AG04449 (cell line): ENCODE results near the gene FLT3.

ENCODE experiments used
- CTCF ChIA-PET: fragments of 350-600 bp; formaldehyde crosslinking; extraction: SDS; loops from one replicate; lab custom pipeline; 2021; ENCODE audit warnings: antibody characterized with exemption; lab: Yijun Ruan, JAX
- POLR2A ChIA-PET: fragments of 400-600, 350-600 bp; formaldehyde crosslinking; extraction: SDS; loops from one replicate; lab custom pipeline; 2020; ENCODE audit warnings: antibody characterized with exemption, inconsistent platforms; lab: Yijun Ruan, JAX
- DNase-seq: peaks from one replicate; pipeline ENCODE4 v3.0.0-alpha.2; 2010; ENCODE audit warnings: low read depth, low spot score
- H3K4me3 ChIP-seq: 2 replicates; pipeline ENCODE4 v1.5.1; 2011; ENCODE audit warnings: low read depth, mild to moderate bottlenecking, control low read depth, low read length
- TF ChIP-seq, protein P1 (sequence below): IDR thresholded peaks from one replicate; pipeline ENCODE4 v1.5.1; 2011; ENCODE audit warnings: mild to moderate bottlenecking, moderate library complexity, low read length, control low read depth, inconsistent platforms; ENCODE audit not compliant: insufficient read depth; ENCODE audit errors: missing control alignments

FLT3 gene

DNA sequence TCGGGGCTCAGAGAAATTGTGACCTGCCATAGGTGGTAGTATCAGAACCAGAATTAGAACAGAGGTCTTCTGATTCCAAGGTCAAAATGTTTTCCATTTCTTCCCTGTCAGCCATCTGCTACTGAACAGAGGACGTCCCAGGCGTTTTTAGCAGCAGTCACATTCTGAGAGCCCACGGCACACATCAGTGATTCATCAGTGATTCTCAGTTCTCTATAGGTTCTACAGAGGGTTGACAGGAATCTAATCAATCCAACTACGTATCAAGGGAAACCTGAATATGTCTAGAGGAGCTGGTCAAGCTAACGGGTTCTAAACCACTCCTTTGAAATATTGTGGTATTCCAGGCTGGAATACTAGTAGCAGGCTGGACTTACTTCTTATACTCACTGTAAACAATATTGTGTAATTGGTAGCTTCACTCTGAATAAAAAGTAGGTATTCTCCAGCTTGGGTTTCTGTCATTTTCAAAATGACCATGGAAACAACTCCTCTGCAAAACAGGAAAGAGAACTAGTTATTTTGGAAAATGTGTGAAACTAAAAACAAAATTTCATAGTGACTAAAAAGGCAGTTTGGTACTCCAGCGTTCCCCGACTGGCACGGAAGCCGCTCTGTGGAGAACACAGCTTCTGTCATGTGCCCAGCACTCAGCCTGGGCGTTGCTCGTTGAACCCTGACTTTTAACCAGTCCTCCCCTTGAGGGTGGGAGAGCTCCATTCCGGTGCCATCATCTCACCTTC lies 43.2 kb downstream of the FLT3 start:
- TF ChIP-seq, protein P1, sequence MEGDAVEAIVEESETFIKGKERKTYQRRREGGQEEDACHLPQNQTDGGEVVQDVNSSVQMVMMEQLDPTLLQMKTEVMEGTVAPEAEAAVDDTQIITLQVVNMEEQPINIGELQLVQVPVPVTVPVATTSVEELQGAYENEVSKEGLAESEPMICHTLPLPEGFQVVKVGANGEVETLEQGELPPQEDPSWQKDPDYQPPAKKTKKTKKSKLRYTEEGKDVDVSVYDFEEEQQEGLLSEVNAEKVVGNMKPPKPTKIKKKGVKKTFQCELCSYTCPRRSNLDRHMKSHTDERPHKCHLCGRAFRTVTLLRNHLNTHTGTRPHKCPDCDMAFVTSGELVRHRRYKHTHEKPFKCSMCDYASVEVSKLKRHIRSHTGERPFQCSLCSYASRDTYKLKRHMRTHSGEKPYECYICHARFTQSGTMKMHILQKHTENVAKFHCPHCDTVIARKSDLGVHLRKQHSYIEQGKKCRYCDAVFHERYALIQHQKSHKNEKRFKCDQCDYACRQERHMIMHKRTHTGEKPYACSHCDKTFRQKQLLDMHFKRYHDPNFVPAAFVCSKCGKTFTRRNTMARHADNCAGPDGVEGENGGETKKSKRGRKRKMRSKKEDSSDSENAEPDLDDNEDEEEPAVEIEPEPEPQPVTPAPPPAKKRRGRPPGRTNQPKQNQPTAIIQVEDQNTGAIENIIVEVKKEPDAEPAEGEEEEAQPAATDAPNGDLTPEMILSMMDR, result no peak
- POLR2A ChIA-PET, result no interaction called here
- CTCF ChIA-PET, result interaction anchor here (0.6 kb wide), 1 partner anchor 583 kb away, joined by 3 read pairs; no protein-coding TSS in a partner anchor
- no peak overlapping the region for H3K4me3 ChIP-seq
- DNase-seq, result no peak

DNA sequence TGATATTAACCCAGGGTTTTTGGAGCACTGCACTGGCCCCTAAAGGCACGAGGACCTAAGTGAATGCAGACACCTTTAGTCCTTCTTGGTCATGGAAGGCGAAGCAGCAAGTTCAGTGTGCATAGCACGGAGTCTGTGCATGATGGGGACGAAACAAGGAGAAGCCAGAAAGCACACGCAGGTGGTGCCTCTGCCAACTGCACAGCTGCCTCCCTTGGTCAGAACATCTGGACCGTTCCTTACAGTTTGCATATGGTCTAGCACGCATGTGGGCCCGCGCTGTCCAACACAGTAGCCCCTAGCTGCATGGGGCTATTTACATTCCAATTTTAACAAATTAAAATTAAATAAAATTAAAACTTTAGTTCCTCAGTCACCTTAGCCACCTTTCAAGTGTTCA lies 44.0 kb downstream of the FLT3 start:
- ChIA-PET POLR2A (no interaction called here), CTCF (interaction anchor here (0.7 to 1.2 kb wide), 2 partner anchors 11 kb away, joined by 3 read pairs; no protein-coding TSS in a partner anchor)
- no peak overlapping the region for H3K4me3 ChIP-seq
- no peak for DNase-seq
- TF ChIP-seq, protein P1, result no peak

DNA sequence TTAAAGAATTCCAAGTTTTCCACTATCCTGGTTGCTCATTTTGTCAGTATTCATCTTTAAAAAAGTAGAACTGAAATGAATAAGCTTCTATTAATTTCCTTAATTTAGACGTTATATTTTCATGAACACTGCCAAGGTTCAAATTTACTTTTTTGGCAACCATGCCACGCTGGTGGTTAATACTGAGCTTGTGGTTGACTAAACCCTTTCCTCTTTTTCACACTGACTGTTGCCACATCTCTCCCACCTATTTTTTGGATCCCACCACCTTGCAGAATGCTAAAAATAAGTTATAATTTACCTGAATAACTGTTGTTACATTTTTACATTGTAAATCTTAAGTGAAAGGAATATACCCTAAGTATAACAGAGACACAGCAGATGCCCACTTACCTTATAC lies 45.0 kb downstream of the FLT3 start:
- ChIA-PET CTCF (interaction anchor here (1.2 kb wide), 1 partner anchor 10 kb away, joined by 3 read pairs; no protein-coding TSS in a partner anchor), POLR2A (no interaction called here)
- no peak overlapping the region for H3K4me3 ChIP-seq
- TF ChIP-seq, protein P1, result no peak
- no peak for DNase-seq

DNA sequence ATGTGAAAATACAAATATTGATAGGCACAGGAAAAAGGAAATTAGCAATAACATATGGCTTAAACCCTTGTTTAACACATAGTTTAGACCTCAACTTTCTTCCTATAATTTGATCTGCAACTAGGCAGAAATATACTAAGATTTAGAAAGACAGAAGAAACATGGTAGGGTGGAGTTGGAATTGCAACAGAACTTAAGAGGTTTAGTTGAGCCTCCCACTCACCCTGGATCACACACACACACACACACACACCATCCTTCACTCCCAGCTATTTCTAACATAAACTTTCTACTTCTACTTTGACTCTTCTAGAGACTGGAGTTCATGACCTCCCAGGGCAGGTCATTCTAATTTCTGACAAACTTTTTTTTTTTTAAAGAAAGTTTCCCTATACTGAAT lies 47.4 kb downstream of the FLT3 start:
- POLR2A ChIA-PET, result no interaction called here
- no peak overlapping the region for H3K4me3 ChIP-seq
- no peak for DNase-seq
- CTCF ChIA-PET, result no interaction called here
- TF ChIP-seq, protein P1, result no peak

DNA sequence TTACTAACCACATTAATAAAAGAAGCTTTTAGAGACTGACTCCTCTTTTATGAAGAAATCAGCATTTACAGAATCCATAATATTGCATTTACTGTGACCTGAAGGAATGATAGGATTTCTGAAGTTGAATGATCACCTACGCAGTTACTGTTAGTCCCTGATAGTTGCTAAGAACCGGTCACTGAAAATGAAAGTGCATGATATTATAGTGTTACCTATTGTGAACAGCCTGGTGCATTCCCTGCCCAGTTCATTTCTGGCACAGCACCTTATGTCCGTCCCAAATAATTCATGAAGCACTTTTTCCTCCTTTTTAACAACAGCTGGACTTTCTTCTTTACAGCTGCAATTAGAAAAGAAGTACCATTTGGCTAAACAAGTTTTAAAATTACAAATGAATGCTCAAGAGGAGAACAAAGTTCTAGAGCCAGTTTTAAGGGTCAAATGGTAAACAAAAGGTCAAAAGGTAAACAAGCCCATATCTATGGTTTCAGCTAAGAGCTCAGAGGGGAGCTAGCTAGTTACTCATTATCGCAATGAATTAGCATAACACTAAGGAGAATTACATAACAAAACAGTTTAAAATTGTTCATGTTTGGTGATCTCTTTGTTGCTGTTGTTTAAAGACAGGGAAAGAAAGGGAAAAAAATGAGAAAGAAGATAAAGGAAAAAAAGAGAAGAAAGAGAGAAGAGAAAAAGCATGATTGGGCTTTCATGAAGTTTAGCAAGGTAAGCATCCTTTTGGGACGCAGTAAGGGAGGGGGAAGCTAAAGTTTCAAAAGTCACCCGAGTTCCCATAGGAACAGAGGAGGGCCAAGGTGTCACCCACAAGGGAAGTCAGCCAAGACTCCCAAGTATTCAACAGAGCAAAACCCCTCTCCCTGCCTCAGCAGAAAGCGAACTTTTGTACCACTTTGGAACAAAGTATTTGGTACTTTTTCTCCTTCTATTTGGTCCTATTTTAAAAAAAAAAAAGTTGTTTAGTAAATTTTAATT lies 50.2 kb downstream of the FLT3 start:
- TF ChIP-seq, protein P1, result no peak
- ChIA-PET POLR2A (no interaction called here), CTCF (interaction anchor here (1.5 kb wide), 1 partner anchor 10 kb away, joined by 3 read pairs; no protein-coding TSS in a partner anchor)
- no peak for DNase-seq
- H3K4me3 ChIP-seq, result no peak overlapping the region
